Parathyroid adenoma (tissue), 2 donors: ENCODE measurements around the gene RPS6KA4.

Experiments used
- H2AFZ ChIP-seq: fragments of 300-600 bp; sonication (generic); one replicate; pipeline ENCODE4 v1.7.0; 2017; ENCODE audit warnings: antibody characterized with exemption, mild to moderate bottlenecking
- H3K27ac ChIP-seq: fragments of 300-600 bp; sonication (generic); one replicate; pipeline ENCODE4 v1.7.0; 2017
- H3K27me3 ChIP-seq: fragments of 300-600 bp; sonication (generic); one replicate; pipeline ENCODE4 v1.7.0; 2017; ENCODE audit warnings: low read length; ENCODE audit not compliant: control insufficient read depth, insufficient read depth
- H3K36me3 ChIP-seq: fragments of 300-600 bp; sonication (generic); one replicate; pipeline ENCODE4 v1.7.0; 2017; ENCODE audit warnings: low read length; ENCODE audit not compliant: control insufficient read depth, insufficient read depth
- H3K4me1 ChIP-seq: fragments of 300-600 bp; sonication (generic); one replicate; pipeline ENCODE4 v1.7.0; 2017; ENCODE audit warnings: control low read depth
- H3K4me2 ChIP-seq: fragments of 300-600 bp; sonication (generic); one replicate; pipeline ENCODE4 v1.7.0; 2017; ENCODE audit warnings: low read length
- H3K4me3 ChIP-seq: fragments of 300-600 bp; sonication (generic); one replicate; pipeline ENCODE4 v1.7.0; 2017; ENCODE audit warnings: low read depth, low read length
- H3K79me2 ChIP-seq: fragments of 300-600 bp; sonication (generic); one replicate; pipeline ENCODE4 v1.7.0; 2017; ENCODE audit warnings: control low read depth
- H3K9ac ChIP-seq: fragments of 300-600 bp; sonication (generic); one replicate; pipeline ENCODE4 v1.7.0; 2017; ENCODE audit warnings: mild to moderate bottlenecking
- H3K9me3 ChIP-seq: fragments of 300-600 bp; sonication (generic); one replicate; pipeline ENCODE4 v1.7.0; 2017; ENCODE audit warnings: low read length; ENCODE audit not compliant: control insufficient read depth
- TF ChIP-seq, protein P1 (sequence below): fragments of 300-600 bp; sonication (generic); IDR thresholded peaks from one replicate; pipeline ENCODE4 v1.7.0; 2017; ENCODE audit warnings: antibody characterized with exemption, mild to moderate bottlenecking
- donor health status: primary hyperparathyroidism.

Gene RPS6KA4

GRCh38 chr11:64373598-64373974 lies 14.6 kb downstream of the RPS6KA4 start:
- Histone ChIP-seq H3K27ac (no peak overlapping the region), H3K4me1 (no peaks in the 10 kb centered on the region), H3K9ac (no peak overlapping the region), H3K79me2 (no peaks in the 10 kb centered on the region), H3K27me3 (no peaks in the 10 kb centered on the region), H2AFZ (no peak overlapping the region), H3K4me3 (no peak overlapping the region), H3K36me3 (no peaks in the 10 kb centered on the region), H3K9me3 (no peaks in the 10 kb centered on the region), H3K4me2 (no peak overlapping the region)
- TF ChIP-seq, protein P1, sequence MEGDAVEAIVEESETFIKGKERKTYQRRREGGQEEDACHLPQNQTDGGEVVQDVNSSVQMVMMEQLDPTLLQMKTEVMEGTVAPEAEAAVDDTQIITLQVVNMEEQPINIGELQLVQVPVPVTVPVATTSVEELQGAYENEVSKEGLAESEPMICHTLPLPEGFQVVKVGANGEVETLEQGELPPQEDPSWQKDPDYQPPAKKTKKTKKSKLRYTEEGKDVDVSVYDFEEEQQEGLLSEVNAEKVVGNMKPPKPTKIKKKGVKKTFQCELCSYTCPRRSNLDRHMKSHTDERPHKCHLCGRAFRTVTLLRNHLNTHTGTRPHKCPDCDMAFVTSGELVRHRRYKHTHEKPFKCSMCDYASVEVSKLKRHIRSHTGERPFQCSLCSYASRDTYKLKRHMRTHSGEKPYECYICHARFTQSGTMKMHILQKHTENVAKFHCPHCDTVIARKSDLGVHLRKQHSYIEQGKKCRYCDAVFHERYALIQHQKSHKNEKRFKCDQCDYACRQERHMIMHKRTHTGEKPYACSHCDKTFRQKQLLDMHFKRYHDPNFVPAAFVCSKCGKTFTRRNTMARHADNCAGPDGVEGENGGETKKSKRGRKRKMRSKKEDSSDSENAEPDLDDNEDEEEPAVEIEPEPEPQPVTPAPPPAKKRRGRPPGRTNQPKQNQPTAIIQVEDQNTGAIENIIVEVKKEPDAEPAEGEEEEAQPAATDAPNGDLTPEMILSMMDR: no peak

DNA sequence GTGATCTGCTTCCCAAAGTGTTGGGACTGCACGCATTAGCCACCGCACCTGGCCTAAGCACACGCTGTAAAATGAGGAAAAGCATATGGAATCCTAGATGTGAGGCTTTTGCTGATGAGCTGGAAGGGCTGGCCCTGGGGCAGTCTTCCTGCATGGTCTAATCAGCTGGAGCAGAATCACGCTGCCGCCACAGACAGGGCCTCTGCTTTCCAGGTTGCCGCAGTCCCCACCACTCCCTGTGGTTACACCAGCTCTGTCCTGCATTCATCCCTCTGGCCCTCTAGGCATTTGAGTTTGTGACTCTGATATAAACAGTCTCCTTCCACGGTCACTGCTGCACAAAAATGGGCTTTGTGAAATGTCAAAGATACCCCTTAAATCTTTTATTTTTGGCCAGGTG lies 17.1 kb downstream of the RPS6KA4 start:
- no peak overlapping the region for H3K9ac ChIP-seq
- H3K36me3 ChIP-seq: no peaks in the 10 kb centered on the region
- no peak overlapping the region for H2AFZ ChIP-seq
- no peaks in the 10 kb centered on the region for H3K4me1 ChIP-seq
- H3K4me2 ChIP-seq: no peak overlapping the region
- no peaks in the 10 kb centered on the region for H3K9me3 ChIP-seq
- TF ChIP-seq, protein P1: no peak
- H3K79me2 ChIP-seq: no peaks in the 10 kb centered on the region
- no peak overlapping the region for H3K4me3 ChIP-seq
- no peak overlapping the region for H3K27ac ChIP-seq
- no peaks in the 10 kb centered on the region for H3K27me3 ChIP-seq

DNA sequence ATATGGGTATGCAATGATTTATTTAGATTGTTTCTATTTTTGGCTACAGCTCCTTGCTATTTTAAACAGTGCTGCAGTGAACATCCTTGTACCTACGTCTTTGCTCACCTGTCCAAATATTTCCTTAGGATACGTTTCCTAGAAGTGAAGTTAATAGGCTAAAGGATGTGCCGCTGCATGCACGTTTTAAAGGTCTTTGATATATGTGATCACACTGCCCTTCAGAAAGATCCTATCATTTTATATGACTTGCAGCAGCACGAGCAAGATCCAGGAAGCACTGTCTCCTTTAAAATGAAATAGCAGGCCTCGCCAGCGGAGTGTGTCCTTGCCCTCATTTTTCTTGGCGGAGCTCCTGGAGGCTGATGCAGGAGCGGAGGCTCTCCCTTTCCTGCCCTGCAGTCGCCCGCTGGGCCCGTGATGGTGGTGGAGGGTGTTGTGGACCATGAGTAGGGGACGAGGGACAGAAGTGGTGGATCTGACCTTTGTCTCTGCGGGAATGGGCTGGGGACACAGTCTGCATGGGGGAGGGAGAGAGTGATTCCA lies 19.4 kb downstream of the RPS6KA4 start:
- H3K36me3 ChIP-seq: no peaks in the 10 kb centered on the region
- H3K27ac ChIP-seq: no peak overlapping the region
- no peak overlapping the region for H3K4me2 ChIP-seq
- H3K9me3 ChIP-seq: no peaks in the 10 kb centered on the region
- H2AFZ ChIP-seq: no peak overlapping the region
- H3K9ac ChIP-seq: no peak overlapping the region
- H3K4me3 ChIP-seq: no peak overlapping the region
- H3K27me3 ChIP-seq: no peaks in the 10 kb centered on the region
- H3K4me1 ChIP-seq: no peaks in the 10 kb centered on the region
- no peaks in the 10 kb centered on the region for H3K79me2 ChIP-seq
- TF ChIP-seq, protein P1: no peak

DNA sequence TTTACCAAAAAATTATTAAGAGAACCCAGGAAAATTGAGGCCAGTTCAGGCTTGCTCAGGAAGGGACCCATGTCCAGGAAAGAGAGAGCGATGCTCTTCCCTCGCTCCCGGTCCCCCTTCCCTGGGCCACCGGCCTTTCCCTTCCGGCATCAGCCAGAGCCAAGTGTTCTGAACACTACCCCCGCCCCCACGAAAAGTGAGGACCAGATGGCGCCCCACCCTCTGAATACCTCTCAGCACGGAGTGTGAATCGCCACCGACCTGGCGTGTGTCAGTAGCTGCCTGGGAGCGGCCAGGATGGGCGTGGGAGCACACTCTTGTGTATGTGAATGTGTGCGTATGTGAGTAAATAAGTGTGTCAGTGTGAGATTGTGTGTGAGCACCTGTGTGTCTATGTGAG lies 20.2 kb downstream of the RPS6KA4 start:
- no peak overlapping the region for H3K27ac ChIP-seq
- H3K79me2 ChIP-seq: no peaks in the 10 kb centered on the region
- no peak overlapping the region for H2AFZ ChIP-seq
- no peak overlapping the region for H3K4me3 ChIP-seq
- H3K27me3 ChIP-seq: no peaks in the 10 kb centered on the region
- H3K36me3 ChIP-seq: no peaks in the 10 kb centered on the region
- no peak overlapping the region for H3K9ac ChIP-seq
- H3K4me2 ChIP-seq: no peak overlapping the region
- no peaks in the 10 kb centered on the region for H3K4me1 ChIP-seq
- TF ChIP-seq, protein P1: no peak
- H3K9me3 ChIP-seq: no peaks in the 10 kb centered on the region
